Measurements from ENCODE around the gene ZBTB16.

Gene ZBTB16

GRCh38 chr11:114283422-114283821, 223.9 kb downstream of the ZBTB16 start:
- DNase-seq (ENCODE audit: low spot score), result no peak

DNA sequence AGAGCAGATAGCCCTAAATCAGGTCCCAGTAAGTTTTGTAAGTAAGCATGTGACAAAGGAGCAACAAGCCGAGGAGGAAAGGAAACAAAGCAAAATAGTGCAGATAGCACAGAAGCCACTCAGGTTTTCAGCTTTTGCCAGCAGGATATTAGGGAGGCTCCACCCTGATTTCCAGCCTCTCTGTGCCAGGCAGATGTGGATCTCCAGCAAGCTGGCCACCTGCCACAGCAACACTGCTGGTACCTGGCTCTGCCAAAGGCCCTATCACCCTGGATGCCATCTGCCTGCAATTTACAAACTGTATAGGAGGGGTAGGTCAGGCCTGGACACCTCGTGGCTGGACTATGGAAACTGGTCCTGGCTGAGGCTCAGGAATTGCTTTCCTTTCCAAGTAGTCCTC, 224.5 kb downstream of the ZBTB16 start:
- no peak for DNase-seq (ENCODE audit: low spot score)

DNA sequence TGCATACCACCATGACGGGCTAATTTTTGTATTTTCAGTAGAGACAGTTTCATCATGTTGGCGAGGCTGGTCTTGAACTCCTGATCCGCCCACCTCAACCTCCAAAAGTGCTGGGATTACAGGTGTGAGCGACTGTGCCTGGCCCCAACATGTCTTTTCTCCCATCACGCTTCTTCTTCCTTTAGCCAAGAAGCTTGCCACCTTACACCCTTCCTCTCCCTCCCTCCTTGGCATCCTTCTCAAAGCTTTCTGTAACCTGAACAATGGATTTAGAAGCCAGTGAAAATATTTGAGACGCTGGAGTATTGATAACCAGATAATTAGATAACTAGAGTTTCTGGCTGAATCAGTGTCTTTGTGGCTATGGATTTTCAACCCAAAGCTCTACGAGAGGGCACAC, 225.4 kb downstream of the ZBTB16 start:
- no peak for DNase-seq (ENCODE audit: low spot score)

GRCh38 chr11:114285599-114285998, 226.1 kb downstream of the ZBTB16 start:
- no peak for DNase-seq (ENCODE audit: low spot score)

DNA sequence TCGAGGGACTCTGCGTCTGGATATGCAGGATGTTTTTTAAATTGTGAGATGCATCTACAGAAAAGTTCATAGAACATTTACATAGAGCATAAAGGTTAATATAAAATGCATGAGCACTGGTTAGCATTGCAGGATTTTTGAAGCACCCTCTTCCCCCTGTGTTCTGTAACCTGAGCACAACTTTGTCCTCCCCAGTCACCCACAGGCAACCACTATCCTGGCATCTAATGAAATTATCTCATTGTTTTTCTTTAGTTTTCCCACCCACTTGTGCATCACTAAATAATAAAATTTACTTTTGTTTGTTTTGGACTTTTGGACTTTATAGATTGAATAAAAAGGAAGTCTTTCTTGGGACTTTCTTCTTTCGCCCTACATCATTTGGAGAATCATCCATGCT, 226.7 kb downstream of the ZBTB16 start:
- DNase-seq (ENCODE audit: low spot score), result no peak

DNA sequence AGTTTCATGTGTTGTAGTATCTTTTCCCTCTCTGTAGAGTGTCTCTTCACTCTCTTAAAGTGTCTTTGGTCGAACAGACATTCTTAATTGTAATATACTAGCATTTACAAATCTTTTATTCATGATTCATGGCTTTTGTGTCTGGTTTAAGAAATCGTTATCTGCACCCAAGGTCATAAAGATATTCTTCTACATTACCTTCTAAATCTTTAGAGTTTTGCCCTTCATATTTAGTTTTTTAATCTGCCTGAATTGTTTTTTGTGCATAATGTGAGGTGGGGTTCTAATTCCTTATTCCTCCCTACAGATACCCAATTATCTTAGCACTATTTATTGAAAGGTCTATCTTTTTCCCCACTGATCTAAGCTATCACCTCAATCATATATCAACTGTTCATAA, 227.6 kb downstream of the ZBTB16 start:
- DNase-seq (ENCODE audit: low spot score), result no peak

- DNase-seq (ENCODE audit: low spot score), result no peak
Measured at GRCh38 chr11:114288136-114288535, 228.6 kb downstream of the ZBTB16 start.

GRCh38 chr11:114289779-114290178, 230.3 kb downstream of the ZBTB16 start:
- no peak for DNase-seq (ENCODE audit: low spot score)

- DNase-seq (ENCODE audit: low spot score), result no peak
Measured at GRCh38 chr11:114290503-114291235, 231.2 kb downstream of the ZBTB16 start.

GRCh38 chr11:114291381-114291780, 231.9 kb downstream of the ZBTB16 start:
- DNase-seq (ENCODE audit: low spot score), result no peak

DNA sequence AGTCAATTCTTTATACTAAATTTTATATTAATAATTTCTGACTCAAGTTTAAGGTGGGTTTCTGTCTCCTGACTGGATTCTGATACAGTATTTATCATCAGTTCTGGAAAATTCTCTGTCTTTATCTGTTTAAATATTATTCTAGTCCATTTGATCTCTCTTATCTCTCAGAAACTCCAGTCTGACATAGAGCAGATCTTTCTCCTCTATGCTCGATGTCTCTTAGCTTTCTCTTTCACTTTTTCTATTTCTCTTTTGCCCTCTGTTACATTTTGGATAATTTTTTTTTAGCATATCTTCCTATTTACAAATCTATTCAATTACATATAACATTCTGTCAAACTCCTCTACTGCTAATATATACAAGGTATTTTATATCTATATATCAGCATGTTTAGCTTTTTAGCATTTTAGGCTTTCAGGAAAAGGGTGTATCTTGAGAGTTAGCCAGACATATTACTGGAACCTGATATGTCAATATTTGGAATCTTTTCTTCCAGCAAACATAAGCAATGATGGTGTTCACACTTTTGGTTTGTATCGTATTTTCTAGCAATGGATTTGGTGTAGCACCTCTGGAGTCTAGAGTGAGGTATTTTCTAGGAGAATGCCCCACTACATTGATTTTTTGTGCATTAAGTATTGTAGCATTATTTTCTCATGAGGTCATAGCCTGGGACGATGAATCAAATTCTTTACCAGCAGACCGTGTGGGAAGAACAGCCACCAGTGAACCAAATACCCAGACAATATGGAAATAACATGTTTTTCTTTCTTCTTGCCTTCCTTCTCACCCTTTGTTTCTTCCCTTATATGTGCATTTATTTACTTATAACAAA, 232.6 kb downstream of the ZBTB16 start:
- DNase-seq (ENCODE audit: low spot score), result no peak

DNA sequence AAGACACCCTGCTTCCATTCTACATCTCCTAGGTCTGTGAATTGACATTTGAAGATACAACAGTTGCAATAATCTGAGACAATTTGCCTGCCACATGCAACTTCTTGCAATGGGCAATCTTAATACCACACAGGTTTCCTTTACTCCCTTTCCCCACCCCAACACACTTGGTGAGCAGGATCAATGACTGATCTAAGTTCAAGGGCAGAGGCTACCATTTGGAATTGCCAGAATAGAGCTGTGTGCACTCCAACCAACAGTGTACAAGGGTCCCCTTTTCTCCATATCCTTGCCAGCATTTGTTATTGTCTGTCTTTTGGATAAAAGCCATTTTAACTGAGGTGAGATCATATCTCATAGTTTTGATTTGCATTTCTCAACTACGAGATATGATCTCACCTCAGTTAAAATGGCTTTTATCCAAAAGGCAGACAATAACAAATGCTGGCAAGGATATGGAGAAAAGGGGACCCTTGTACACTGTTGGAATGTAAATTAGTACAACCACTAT, 233.7 kb downstream of the ZBTB16 start:
- DNase-seq (ENCODE audit: low spot score), result no peak

- no peak for DNase-seq (ENCODE audit: low spot score)
Measured at GRCh38 chr11:114295676-114296604, 236.4 kb downstream of the ZBTB16 start, which contains the start of gene NNMT. TSS of gene NNMT (plus strand) at chr11:114296399. CDS start at chr11:114296557, 158 bp downstream.

DNA sequence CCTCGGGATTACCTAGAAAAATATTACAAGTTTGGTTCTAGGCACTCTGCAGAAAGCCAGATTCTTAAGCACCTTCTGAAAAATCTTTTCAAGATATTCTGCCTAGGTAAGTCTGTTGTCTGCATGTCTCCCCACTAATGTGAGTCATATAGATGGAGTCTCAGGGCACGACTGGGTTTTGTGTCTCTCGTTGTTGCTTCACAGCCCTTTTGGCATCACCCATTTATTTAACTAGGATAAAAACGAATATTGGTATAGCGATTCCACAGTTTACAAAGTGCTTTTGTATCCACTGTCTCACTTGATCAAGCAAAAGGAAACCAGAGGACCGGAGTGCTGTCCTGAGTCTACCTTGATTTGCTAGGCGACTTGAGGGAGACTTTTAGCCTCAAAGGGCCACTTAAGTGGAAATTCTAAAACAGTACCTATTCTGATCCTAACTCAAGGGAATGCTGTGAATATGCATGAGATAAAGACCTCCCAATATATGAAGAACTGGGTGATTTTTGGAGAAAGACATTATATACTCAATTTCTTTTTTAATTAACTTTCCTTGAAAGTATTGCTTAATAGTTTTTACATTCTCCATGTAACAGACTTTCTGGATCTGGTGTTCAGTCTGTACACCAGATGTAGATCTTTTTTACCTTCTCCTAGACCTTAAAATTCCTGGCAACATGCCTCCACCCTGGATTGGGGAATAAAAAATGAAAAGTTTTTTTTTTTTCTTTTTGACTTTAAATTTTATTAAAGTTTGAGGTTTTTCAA, 237.3 kb downstream of the ZBTB16 start:
- no peak for DNase-seq (ENCODE audit: low spot score)

- no peak for DNase-seq (ENCODE audit: low spot score)
Measured at GRCh38 chr11:114297806-114298709, 238.5 kb downstream of the ZBTB16 start.

DNA sequence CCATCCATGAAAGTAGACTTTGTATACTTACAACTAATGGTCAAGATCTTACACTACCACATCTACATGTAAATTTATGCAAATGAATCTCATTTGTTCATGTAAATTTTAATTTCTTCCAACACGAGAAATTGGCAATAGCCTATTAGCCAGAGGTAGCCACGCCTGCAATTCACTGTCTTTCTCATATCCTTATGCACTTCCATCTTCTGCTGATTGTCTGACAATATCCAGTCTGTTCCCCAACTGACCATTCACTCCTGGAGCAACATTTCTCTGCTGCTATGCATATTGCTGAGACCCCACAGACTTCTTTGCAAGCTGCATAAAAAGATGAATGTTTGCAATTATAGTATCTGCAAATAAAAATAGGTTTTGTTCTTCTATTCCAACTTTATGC, 239.2 kb downstream of the ZBTB16 start:
- no peak for DNase-seq (ENCODE audit: low spot score)

Measured in RKO (cell line).